Activated CD4-positive, CD25-positive, alpha-beta regulatory T cell treated with anti-CD3 and anti-CD28 coated beads, Interleukin-2, amount 50 U/mL, for 72 hours (primary cell): ENCODE results near the gene ZNF629.
"Not testable (repeated sequence)": the region's sequence is repeated elsewhere in the genome, so short reads cannot be mapped to it uniquely, and the experiment has no call there.

Experiments
- DNase-seq: peaks from one replicate; pipeline ENCODE4 v3.0.0; 2021

Gene ZNF629

DNA sequence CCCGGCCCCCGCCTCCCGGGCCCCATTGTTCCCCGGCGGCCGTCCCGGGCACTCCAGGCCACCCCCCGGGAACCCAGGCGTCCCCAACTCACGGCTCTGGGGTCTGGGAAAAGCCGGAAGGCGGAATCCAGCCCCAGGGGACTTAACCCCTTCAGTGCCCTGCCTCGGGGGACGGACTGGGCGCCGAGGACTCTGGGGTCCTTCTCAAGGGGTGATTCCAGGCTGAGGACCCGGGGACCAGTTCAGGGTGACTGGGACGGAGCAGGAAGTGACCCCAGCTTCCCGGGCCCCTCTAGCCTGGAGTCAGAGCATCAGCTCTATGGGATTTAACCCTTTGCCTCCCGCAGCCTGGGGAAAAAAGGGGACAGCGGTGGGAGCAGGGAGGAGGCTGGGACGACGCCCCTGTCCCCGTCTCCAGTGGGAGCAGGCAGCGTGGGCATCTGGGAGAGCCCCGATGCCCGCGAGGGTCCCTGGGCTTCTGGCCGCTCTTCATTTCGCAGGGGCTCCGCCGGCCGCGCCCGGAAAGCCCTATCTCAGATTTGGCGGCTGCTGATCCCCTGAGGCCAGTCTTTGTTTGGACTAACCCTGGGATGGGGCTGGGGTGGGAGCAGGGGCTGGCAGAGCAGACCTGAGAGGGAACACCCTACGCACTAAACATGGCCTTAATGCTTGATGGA is at the start of gene ZNF629:
Gene ZNF629, minus strand, starts transcription at position 270 of the 677 bp plus-strand sequence. CDS start 2,723 bp downstream, outside the sequence.
- DNase-seq, result no peak

DNA sequence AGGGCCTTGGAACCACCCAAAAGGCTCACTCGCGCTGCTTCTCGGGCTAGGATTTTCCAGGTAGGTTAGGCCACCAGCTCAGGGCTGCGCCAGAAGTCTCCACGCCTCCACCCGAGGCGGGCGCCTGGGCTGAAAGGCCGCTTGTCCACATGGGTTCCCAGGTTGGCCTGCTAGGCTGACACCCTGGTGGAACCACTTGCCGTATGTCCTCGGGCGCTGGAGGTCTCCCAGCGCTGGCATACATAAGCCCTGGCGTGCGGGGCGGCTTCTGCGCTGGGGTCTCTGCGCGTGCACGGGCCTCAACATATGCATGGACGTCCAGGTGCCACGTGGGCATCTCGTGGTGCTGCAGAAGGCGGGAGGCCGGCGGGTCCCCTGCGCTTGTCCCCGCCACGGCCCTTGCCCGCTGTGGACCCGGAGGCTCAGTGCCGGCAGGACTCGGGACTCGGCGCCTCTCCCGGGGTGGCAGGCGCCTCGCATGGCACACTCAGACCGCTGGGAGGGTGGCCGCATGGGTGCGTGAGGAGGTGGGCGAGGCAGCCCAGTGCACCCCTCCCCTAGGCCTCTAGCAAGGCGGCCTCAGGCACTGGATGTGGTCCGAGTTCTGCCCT is 47.2 kb upstream of the ZNF629 start:
- no peak for DNase-seq

DNA sequence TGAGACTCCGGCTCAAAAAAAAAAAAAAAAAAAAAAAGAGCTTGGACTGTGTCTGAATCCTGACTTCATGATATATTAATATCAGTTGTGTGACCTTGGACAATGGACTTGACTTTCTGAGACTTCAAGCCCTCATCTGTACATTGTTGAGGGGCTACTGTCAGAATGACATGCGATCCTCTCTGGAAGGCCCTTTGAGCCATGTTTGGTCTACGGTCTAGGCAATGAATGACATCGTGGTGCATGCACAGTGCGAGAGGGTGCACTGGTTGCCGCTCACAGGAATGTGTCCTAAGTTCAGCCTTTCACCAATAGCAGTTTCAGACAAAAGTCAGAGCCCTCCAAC is 43.0 kb upstream of the ZNF629 start:
- DNase-seq, result no peak

DNA sequence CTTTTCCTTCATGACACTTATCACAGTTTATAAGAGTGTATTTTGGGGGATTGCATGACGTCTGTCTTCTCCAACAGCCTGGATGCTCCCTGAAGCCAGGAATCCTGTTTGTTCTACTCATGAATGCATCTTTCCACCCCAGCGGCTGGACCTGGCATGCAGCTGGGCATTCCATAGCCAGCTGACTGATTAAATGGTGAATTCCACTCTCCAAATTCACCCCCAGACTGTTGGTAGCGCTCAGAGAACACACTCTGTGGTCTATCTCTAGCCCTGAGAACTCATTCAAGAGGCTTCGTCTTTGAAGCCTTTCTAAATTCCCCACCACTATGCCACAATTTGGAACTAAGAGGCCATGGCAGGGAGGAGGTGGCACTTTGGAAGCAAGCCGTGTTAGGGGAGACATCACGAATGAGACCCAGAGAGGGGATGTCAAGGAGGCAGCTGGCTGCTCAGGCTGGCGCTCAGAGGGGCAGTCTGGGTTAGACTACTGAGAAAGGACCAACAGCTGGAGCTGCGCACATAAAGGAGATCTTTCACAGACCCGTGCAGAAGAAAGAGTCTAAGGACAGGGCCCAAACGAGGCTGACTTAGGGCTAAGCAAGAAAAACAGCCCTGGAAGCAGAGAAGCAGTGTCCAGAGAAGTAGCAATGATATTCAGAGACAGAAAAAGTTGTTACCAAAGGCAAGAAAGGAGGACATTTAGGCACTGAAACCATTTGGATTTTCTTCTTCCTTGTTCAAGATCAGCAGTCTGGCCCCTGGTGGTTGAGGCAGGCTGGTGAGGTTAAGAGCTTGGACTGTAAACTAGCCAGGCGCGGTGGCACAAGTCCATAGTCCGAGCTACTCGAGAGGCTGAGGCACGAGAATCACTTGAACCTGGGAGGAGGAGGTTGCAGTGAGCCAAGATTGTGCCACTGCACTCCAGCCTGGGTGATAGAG is 42.4 kb upstream of the ZNF629 start:
- DNase-seq, result no peak

DNA sequence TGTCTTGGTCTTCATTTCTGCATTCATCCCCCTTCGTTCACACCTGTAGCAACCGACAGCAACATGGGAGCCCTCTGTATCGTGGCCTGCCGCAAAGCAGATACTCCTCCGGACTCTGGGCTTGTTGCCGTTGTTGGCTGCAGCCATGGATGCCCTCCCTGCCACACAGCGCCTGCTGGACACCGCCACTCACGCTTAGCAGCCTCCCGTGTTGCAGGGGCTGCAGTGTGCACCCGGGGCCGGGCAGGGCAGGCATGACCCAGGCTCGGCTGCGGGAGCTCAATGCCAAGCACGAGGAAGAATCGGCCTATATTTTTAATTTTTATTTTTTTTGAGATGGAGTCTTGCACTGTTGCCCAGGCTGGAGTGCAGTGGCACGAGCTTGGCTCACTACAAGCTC is 34.9 kb upstream of the ZNF629 start:
- no peak for DNase-seq

DNA sequence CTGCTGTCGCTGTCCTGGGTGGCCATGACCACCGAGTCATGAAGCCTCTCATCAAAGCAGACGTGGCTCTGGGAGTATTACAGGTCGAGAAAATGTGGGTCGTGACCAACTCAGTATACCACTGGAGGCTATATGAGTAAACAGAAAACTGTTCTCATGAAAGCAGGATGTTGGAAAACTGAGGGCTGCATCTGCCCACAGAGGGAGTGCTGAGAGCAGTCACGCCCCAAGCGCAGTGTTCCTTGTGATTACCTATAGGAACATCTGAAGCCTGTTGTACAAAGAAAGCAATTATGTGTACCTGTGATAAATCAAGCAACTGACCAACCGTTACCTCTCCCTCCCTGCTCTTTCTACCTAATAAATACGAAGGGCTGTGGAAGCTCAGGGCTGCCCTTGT is 34.4 kb upstream of the ZNF629 start:
- DNase-seq, result not testable (repeated sequence)

DNA sequence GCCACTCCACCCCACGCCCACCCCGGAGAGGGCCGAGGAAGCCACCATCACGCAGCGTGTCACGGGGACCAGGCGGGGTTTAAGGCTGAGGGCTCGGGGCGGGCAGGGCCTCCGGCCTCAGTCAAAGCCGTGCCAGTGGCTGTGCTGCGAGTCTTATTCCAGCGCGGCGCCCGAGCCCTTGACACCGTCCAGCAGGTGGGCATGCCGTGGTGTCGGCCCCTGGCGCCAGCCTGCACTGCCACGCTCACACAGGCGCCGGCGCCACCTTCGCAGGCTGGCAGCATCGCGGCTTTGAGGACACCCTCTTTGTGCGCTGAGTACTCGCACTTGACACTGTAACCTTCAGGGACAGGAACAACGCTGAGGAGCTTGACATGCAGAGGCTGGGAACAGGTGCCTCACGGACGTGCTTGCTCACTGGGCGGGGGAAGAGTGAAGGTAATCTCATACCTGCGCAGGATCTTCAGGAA is 34.0 kb upstream of the ZNF629 start:
- no peak for DNase-seq

DNA sequence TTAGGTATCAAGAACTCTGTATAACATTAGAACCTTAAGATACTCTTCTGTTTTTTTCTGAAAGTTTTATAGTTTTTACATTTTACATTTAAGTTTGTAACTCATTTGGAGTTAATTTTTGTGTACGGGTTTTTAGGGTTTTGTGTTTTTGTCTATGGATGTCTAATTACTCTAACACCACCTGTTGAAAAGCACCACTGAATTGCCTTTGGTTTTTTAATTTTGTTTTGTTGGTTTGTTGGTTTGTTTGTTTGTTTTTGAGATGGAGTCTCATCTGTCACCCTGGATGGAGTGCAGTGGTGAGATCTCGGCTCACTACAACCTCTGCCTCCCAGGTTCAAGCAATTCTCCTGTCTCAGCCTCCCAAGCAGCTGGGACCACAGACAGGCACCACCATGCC is 29.8 kb upstream of the ZNF629 start:
- DNase-seq, result no peak

DNA sequence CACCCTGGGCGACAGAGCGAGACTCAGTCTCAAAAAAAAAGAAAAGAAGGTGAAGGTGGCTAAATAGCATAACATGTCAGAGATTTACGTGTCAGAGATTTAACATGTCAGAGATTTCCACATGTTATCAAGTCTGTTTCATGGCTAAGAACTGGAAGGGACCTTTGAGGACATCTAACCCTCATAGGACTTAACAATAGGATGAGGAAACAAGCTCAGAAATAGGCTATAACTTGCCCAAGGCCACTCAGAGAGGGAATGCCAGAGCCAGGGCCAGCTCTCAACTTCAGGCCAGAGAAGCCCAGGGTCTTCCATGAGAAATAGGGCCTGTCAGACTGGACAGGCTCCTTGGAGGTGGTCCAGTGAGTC is 26.8 kb upstream of the ZNF629 start:
- DNase-seq, result no peak

DNA sequence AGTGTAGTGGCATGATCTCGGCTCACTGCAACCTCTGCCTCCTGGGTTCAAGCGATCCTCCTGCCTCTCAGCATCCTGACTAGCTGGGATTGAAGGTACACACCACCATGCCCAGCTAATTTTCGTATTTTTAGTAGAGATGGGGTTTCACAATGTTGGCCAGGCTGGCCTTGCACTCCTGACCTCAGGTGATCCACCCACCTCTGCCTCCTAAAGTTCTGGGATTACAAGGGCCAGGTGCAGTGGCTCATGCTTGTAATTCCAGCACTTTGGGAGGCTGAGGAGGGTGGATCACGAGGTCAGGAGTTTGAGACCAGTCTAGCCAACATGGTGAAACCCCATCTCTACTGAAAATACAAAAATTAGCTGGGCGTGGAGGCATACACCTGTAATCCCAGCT is 22.7 kb upstream of the ZNF629 start:
- not testable (repeated sequence) for DNase-seq

DNA sequence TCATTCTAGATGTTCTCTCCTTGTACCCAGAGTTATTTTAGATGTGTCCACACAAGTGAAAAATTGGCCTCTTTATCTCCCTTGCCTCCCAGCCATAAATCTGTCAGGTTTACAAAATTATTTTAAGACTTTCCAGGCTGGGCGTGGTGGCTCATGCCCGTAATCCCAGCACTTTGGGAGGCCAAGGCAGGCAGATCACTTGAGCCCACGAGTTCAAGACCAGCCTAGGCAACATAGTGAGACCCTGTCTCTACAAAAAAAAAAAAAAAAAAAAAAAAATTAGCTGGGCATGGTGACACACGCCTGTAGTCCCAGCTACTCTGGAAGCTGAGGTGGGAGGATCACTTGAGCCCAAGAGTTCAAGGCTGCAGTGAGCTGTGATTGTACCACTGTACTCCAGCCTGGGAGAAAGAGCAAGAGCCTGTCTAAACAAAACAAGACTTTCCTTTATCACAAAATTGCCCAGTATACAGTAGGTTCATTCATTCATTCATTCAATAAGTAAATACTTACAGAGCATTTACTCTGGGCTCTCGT is 22.0 kb upstream of the ZNF629 start:
- not testable (repeated sequence) for DNase-seq

DNA sequence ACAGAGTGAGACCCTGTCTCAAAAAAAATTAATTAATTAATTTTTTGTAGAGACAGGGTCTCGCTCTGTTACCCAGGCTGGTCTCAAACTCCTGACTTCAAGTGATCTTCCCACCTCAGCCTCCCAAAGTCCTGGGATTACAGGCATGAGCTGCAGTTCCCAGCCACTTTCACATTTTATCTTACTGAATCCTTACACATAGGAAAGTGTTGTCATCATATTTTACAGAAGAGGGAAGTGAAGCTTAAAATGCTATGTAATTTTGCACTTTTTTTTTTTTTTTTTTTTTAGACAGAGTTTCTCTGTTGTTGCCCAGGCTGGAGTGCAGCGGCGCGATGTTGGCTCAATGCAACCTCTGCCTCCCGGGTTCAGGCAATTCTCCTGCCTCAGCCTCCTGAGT is 21.1 kb upstream of the ZNF629 start:
- DNase-seq, result no peak

DNA sequence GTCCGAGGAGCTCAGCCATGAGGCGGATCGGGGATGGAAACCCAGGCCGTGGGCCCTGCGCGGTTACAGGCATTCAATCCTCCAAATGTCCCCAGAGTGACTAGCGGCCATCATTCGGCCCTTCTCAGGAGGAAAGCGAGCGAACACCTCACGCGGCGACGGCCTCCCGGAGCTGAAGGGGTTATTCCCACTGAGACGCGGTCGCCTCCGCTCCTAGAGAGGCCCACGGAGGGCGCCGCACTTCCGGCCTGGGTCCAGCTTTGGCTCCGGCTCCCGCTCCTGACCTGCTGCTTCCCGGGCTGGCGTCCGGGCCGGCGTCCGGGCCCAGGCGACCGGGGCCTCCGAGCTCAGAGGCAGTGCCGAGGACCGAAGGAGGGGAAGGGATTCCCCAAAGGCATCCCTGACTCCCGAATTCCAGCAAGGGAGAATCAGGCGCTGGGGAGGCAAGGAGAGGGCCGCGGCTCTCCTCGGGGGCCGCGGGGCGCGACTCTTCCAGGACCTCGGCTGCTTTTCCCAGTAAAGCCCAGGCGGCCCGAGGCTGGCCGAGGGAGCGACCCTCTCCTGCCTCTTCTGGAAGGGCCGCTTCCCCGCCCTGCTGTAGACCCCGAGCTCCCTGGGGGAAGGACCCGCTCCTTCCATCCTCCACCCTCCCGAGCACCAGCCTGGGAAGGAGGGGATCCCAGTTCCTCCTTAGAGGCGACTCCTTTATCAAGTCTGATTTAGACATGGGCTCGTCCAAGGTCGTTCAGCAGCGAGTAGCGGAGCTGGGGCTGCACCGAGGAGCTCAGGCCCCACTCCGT is 18.6 kb upstream of the ZNF629 start:
- DNase-seq, result peak; percentile 45

DNA sequence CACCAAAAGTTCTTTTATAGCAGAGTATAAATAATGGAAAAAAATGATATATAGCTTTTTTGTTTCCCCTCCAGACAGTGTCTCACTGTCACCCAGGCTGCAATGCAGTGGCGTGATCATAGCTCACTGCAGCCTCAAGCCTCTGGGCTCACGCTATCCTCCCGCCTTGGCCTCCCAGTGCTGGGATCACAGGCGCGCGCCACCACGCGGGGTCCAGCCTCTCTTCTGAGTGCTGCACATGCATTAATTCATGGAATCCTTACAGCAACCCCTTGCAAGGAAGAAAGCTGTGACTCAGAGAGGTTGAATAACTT is 18.0 kb upstream of the ZNF629 start:
- no peak for DNase-seq

DNA sequence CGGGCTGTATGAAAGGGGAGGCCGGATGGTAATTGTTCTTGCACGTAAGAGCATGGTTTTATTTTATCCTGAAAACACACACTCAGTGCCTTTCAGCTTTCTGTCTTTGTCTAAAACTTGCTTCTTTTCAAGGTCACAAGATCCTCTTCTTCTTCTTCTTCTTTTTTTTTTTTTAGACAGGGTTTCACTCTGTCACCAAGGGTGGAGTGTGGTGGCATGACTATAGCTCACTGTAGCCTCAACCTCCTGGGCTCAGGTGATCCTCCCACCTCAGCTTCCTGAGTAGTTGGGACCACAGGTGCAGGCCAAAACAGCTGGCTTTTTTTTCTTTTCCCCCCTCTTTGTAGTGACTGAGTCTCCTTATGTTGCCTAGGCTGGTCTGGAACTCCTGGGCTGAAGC is 15.9 kb upstream of the ZNF629 start:
- DNase-seq, result no peak

DNA sequence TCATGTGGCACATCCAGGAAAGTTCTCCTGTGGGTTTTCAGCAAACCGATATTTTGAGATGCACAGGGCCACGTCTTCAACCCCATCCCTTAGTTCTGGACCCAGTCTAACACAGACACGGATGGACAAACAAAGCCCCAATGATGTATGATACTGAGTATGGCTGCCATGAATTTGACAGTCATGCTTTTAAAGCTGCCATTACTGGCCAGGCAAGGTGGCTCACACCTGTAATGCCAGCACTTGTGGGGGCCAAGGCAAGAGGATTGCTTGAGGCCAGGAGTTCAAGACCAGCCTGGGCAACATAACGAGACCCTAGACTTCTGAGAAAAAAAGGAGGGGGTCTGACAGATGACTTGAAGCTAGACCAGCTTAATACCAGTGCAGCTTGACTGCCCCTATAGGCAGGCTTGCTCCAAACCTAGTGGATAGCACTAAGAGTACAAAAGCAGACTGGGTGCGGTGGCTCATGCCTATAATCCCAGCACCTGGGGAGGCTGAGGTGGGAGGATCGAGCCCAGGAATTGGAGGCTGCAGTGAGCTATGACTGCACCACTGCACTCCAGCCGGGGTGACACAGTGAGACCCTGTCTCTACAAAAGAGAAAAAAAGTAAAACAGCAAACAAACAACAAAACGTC is 10.8 kb upstream of the ZNF629 start:
- DNase-seq, result no peak

DNA sequence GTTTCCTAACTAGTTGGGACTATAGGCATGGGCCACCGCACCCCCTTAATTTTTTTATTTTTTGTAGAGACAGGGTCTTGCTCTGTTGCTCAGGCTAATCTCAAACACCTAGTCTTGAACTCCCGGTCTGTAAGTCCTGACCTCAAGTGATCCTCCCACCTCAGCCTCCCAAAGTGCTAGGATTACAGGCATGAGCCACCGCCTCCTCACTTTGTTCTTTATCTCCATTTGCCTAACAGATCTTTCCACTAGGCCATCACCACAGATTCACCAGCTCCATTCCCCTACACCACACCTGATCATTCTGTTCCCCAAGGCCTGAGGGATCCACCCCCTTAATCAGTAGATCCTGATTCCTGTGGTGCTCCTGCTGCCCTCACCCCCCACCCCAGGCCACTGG is 7.6 kb upstream of the ZNF629 start:
- no peak for DNase-seq

DNA sequence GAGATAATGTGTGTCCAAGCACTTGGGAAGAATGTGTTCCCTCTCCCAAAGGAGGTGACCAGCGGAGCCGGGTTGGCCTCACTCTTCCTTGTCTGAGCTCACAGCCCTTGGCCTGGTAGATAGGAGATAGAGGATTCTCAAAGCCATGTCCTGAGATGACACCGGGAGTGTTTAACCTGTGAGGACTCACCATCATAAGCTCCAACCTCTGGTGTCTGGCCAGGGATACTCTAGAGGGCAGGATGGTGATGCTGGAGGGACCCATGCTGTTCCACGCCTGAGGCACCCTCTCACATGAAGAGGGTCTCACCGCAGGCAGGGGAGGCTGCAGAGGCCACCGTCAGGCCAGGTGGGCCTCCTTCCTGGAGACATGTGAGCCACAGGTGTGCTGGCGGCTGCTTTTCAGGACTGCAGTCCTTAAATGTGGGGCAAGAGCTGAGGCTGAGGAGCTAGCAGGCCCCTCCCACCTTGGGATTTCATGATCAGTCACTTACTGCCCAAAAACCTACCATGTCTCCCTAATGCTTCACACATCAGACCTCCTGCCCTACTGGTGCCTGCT is 6.6 kb upstream of the ZNF629 start:
- no peak for DNase-seq

DNA sequence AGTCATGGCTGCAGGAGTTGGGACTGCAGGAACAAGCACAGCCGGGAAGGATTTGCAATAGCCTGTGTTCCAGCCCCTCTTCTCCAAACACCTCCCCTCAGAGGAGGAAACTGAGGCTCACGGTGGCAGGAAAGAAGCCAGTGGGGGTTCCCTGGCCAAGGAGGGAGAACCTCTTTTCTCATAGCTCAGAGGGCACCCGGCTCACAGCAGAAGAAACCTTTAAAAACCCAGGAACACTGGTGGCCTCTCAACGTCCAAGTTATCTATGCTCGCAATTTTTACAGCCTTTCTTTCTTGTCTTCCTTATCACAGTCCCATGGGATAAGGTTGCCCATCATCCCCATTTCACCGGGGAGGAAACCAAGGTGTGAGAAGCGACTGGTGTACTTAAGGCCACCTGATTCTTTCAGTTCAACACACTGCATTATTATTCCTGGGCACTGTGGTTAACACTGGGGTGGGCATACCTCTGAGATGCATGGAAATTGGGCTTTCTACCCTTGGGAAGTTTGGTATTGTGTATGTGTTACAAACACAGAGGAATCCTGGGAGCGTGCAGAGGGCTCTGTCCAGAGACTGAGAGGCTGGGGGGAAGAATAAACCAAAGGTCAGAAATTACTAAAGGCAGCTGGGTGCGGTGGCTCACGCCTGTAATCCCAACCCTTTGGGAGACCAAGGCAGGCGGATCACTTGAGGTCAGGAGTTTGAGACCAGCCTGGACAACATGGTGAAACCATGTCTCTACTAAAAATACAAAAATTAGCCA is 791 bp upstream of the ZNF629 start:
- no peak for DNase-seq

DNA sequence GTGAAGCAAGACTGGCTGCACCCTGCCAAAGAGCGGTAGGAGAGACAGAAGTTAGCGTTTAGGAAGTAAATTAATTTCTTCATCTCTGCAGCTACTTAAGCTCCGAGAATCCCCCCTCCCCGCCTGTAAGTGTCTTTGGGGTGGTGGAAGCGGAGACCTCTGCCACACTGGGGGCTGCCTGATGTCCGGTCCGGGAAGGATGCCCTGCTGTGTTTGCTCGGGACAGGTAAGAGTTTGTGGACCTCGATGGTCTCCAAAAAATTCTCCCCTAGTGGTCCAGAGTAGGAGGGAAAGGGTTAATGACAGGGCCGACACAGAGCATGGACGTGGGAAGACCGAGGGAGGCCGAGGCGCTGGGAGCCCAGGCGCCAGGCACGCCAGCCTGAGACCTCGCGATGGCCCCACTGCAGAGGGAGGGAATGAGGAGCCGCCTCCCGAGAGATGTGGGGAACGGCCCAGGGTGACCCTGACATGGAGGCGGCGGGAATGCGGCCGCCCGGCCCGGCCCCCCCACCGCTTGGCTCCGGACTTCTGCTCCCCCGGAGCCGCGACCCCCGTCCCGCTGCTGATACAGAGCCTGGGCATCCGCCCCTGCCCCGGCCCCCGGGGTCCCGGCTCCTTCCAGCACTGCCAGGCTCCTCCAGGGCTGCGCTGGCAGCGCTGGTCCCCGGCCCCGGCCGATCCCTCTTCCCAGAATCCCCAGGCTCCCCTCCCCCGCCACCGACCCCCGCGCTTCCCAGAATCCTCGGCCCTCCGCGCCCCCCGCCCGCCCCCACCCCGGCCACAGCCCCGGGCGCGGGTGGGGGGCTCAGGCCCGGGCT is 680 bp downstream of the ZNF629 start:
- DNase-seq, result no peak
